ENCODE results near the gene TCEA3. TPM values are rescaled to one million over a fixed set of nuclear protein-coding genes. Genes with fewer than 3 reads are reported as not detected.
A peak's percentile ranks its signal among the peaks of the same experiment; 100 is the strongest.

Gene TCEA3
- total and polyA plus RNA-seq, 4 experiments from 2014 or later, result 22.7 to 30.8 (median 28.3) TPM

DNA sequence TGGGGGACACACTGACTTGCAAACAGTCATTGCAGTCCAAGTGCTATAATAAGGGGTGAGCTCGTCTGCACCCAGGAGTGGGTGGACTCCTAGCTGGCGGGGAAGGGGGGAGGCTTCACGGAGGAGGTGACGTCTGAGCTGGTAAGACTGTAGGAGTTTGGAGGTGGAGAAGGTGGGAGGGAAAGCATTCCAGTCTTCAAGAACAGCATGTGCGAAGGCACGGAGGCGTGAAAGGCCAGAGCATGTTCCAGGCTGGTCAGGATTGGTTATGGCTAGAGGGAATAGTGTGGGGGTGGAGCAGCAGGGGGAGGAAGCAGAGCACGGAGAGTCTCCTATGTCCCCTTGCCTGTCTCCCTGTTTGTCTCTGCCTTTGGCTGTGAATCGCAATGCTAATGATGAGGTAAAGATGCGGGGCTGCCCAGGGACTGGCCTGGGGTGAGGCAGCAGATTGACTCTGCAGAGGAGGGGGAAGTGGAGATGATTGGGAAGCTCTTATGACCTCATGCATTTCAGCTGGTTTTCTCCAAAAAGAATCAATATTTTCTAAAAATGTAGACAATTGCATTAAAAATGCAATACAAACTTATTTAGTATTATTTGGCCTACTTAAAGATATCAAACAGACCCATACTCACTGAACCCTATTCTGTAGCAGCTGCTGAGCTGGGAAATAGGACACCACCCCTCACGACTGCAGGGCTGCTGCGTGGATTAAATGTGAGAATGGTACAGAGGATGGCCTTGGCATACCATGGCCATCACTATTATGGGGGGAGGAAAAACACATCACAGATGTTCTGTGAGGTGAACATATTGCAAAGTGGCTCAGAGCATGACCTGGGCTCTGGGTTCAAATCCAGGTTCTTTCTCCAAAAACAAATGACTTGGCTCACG, 52.3 kb downstream of the TCEA3 start:
- CTCF ChIA-PET (ENCODE audit: partially characterized antibody), result interaction anchor here (0.5 kb wide), 1 partner anchor 44 kb away, joined by 3 read pairs; no protein-coding TSS in a partner anchor
- Mint-ChIP-seq H3K36me3 (peaks cover 0 to 16% of the 10 kb centered on the region in 2 donors), H3K9me3 (no peaks in the 10 kb centered on the region), H3K4me1 (peaks cover 7 to 31% (median 15%) of the 10 kb centered on the region in 4 donors), H3K4me3 (no peak overlapping the region), H3K27me3 (no peaks in the 10 kb centered on the region), H3K27ac (peak overlapping the region in 2 of 7 donors; percentile 37 to 78)
- POLR2A ChIA-PET (ENCODE audit: partially characterized antibody), result interaction anchor here (1.5 kb wide), 1 partner anchor 11 kb away, joined by 4 read pairs; no protein-coding TSS in a partner anchor
- H3K9me3 ChIP-seq (ENCODE audit: control insufficient read depth in 1 of 2, low read length in 2 of 2), result no peaks in the 10 kb centered on the region
- intact Hi-C loops (cut with micrococcal nuclease), result no loop called here
- H3K36me3 ChIP-seq (ENCODE audit: insufficient read depth, low read length), result no peaks in the 10 kb centered on the region
- H3K27me3 ChIP-seq (ENCODE audit: insufficient read depth, low read length), result no peaks in the 10 kb centered on the region
- peaks cover 17% of the 10 kb centered on the region for H3K4me1 ChIP-seq (ENCODE audit: insufficient read depth, low read length)
- no peak for DNase-seq
- no peak overlapping the region for H3K4me3 ChIP-seq (ENCODE audit: low read length in 2 of 2)
- no peak overlapping the region for H3K27ac ChIP-seq (ENCODE audit: low read depth, low read length)

DNA sequence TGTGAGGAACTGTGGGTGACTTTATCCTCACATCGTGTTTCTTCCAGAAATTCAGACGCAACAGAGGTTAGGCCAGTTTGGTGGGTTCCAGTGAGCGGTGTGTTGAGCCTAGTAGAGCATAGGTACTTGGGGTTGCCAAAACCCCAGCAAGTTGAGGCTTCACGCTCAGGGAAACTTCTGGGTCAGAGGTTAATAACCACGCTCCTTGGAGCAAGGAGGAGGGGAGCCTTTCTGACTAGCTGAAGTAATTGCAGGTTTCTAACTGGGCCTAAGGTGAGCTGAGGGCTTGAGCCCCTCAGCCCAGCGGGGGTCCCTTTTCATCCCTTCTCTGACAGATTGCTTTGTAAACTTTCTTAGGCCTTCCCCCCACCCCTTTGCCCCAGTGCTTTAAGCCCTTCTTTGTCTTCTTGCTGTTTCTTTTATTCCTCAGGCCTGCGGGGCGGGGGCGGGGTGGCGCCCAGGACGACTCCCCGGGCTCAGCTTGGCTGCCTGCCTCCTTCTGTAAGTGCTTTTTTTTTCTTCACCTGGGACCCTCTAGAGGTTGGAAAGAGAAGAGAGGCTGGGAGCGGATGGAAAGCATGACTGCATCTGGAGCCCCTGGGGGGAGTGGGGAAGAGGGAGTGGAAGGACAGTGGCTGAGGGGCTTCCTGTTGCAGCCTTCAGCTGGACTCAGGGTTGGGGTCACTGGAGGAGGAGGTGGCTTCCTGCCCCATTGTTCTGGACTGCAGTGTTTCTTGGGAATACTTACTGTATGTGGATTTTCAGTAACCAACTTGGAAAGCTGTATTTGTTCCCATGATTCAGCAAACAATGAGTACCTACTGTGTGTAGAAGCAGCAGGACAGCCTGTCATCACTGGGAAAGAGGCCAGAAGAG, 53.6 kb downstream of the TCEA3 start:
- Histone ChIP-seq H3K27ac (ENCODE audit: low read depth, low read length) (no peak overlapping the region), H3K27me3 (ENCODE audit: insufficient read depth, low read length) (no peaks in the 10 kb centered on the region), H3K4me1 (ENCODE audit: insufficient read depth, low read length) (peaks cover 22% of the 10 kb centered on the region), H3K36me3 (ENCODE audit: insufficient read depth, low read length) (no peaks in the 10 kb centered on the region), H3K9me3 (ENCODE audit: control insufficient read depth in 1 of 2, low read length in 2 of 2) (no peaks in the 10 kb centered on the region), H3K4me3 (ENCODE audit: low read length in 2 of 2) (no peak overlapping the region)
- ChIA-PET POLR2A (ENCODE audit: partially characterized antibody) (interaction anchor here (1.1 to 1.5 kb wide), 2 partner anchors 9 to 27 kb away, joined by 3 to 4 read pairs; partner anchors contain the start of gene HNRNPR), CTCF (ENCODE audit: partially characterized antibody) (no interaction called here)
- intact Hi-C loops (cut with micrococcal nuclease), result no loop called here
- H3K27me3 Mint-ChIP-seq, result no peaks in the 10 kb centered on the region
- H3K36me3 Mint-ChIP-seq, result peaks cover 9 to 24% of the 10 kb centered on the region in 2 donors
- peak overlapping the region in 1 of 8 donors; percentile 99 for H3K4me3 Mint-ChIP-seq
- H3K9me3 Mint-ChIP-seq, result peaks cover 0 to 3% (median 0%) of the 10 kb centered on the region in 8 donors
- DNase-seq, result no peak
- H3K27ac Mint-ChIP-seq, result peak overlapping the region in 1 of 7 donors; percentile 95
- peaks cover 16 to 44% (median 27%) of the 10 kb centered on the region in 4 donors for H3K4me1 Mint-ChIP-seq

DNA sequence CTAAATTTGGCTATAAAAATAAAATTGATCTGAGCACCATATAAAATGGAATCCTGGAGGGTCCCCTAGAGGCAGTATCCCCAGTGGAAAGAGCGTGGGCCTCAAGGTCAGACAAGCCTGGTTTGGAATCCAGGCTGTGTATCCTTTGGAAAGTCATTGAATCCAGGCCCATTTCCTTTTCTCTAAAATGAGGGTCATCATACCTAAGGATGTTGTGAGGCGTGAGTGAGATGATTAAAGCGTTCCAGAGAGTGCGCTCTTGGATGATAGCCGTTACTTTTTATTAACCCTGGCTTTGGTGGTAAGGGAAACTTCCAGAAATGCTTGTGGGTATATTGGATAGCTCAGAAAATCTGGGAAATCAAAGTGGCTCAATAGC, 54.2 kb downstream of the TCEA3 start:
- CTCF ChIA-PET (ENCODE audit: partially characterized antibody), result no interaction called here
- Mint-ChIP-seq H3K4me3 (peak overlapping the region in 7 of 8 donors; percentile 52 to 99 (median 99)), H3K4me1 (peaks cover 17 to 46% (median 28%) of the 10 kb centered on the region in 4 donors), H3K27ac (peak overlapping the region in 2 of 7 donors; percentile 46 to 95), H3K36me3 (peaks cover 13 to 28% of the 10 kb centered on the region in 2 donors), H3K27me3 (no peaks in the 10 kb centered on the region), H3K9me3 (peaks cover 0 to 3% (median 0%) of the 10 kb centered on the region in 8 donors)
- Histone ChIP-seq H3K27me3 (ENCODE audit: insufficient read depth, low read length) (no peaks in the 10 kb centered on the region), H3K27ac (ENCODE audit: low read depth, low read length) (no peak overlapping the region), H3K4me1 (ENCODE audit: insufficient read depth, low read length) (peaks cover 22% of the 10 kb centered on the region), H3K4me3 (ENCODE audit: low read length in 2 of 2) (no peak overlapping the region), H3K9me3 (ENCODE audit: control insufficient read depth in 1 of 2, low read length in 2 of 2) (no peaks in the 10 kb centered on the region), H3K36me3 (ENCODE audit: insufficient read depth, low read length) (no peaks in the 10 kb centered on the region)
- DNase-seq, result no peak
- POLR2A ChIA-PET (ENCODE audit: partially characterized antibody), result interaction anchor here (1.1 to 1.5 kb wide), 2 partner anchors 9 to 26 kb away, joined by 3 to 4 read pairs; partner anchors contain the start of gene HNRNPR
- intact Hi-C loops (cut with micrococcal nuclease), result no loop called here

DNA sequence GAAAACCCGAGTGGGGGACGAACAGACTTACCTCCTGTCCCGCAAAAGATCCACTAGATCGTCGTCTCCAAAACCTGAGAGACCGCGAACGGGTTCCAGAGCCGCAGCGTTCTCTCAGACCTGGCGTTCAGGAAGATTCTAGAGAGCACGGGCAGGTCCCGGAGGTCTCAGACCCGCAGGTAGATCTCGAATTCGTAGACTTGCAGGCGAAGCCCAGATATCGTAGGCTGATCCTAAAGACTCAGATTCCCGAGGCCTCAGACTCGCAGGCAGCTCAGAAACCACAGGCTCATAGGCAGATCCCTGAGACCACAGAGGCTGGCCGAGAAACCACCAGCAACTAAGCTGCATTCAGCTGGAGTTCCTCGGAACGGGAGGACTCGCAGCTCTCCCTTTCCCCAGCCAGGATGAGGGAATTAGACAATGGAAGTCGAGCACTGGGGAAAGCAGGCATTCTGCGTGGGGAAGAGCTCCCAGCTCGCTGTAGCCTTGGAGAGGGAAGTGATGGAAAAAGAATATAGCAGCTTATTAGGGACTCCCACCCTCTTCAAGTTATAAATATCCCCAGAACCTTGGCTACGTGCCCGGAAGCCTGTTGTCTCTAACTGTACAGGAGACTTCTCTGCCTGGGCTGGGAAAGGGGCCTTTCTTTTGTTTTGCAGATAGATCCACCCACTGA, 55.1 kb downstream of the TCEA3 start, which contains the start of gene ZNF436:
Gene ZNF436 (minus strand): TSS at position 502 of the 679 bp plus-strand sequence. CDS start 1,831 bp downstream, outside the sequence.
- H3K9me3 Mint-ChIP-seq, result peaks cover 0 to 4% (median under 1%) of the 10 kb centered on the region in 8 donors
- H3K27me3 Mint-ChIP-seq, result no peaks in the 10 kb centered on the region
- Histone ChIP-seq H3K27me3 (ENCODE audit: insufficient read depth, low read length) (no peaks in the 10 kb centered on the region), H3K36me3 (ENCODE audit: insufficient read depth, low read length) (no peaks in the 10 kb centered on the region), H3K9me3 (ENCODE audit: control insufficient read depth in 1 of 2, low read length in 2 of 2) (no peaks in the 10 kb centered on the region), H3K4me1 (ENCODE audit: insufficient read depth, low read length) (peaks cover 22% of the 10 kb centered on the region), H3K27ac (ENCODE audit: low read depth, low read length) (peak within 1 kb of the TSS; percentile 89), H3K4me3 (ENCODE audit: low read length in 2 of 2) (peak within 1 kb of the TSS; percentile 98 to 100)
- H3K36me3 Mint-ChIP-seq, result peaks cover 17 to 32% of the 10 kb centered on the region in 2 donors
- H3K4me3 Mint-ChIP-seq, result peak within 1 kb of the TSS; percentile 96 to 99 (median 99)
- H3K27ac Mint-ChIP-seq, result peak within 1 kb of the TSS; percentile 95 to 100 (median 98)
- POLR2A ChIA-PET (ENCODE audit: partially characterized antibody), result interaction anchor here (5.4 kb wide), 1 partner anchor 24 kb away, joined by 112 read pairs; the partner anchor contains the start of gene HNRNPR
- peaks cover 17 to 46% (median 28%) of the 10 kb centered on the region in 4 donors for H3K4me1 Mint-ChIP-seq
- CTCF ChIA-PET (ENCODE audit: partially characterized antibody), result no interaction called here
- intact Hi-C loops (cut with micrococcal nuclease), result loop anchor here (5.0 to 10.0 kb wide), 2 partner anchors 325 to 1273 kb away; partner anchors contain the start of genes RPL11 and SRRM1
- peak; percentile 19 to 65 (median 26) for DNase-seq

DNA sequence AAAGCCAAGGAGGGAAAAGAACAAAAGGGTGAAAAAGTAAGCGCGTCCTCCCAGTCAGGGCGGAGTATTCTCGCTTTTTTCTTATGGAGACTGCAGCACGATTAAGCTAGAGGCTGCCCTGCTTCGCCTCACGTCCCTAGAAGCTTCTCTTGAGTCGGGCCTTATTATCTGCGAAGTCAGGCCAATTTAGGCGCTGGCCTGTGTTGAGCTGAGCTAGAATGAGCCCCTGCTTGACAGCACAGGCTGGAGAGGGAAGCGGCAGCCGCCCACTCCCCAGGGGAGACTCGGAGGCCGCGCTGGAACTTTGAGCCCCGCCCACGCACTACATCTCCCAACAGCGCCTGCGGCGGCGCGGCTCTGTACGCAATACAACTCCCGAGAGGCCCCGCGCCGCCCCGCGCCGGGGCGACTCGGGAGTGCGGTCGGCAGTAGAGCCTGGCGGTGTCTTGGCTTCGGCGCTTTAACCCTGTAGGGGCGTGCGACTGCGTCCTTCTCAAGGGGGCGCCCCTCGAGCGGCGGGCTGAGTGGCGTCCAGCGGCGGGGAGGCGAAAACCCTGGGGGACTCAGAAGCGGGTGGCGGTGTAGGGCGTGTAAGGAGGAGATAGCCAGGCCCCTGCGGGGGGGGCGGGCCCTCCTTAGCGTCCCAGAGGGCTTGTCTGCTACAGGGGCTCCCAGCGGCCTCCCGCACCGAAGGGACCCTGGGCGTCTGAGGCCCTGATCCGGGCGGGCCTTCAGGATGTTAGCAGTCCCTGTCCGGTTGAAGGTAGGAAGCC, 55.8 kb downstream of the TCEA3 start:
- CTCF ChIA-PET (ENCODE audit: partially characterized antibody), result interaction anchor here (0.7 to 1.7 kb wide), 6 partner anchors 14 to 202 kb away, joined by 3 to 11 read pairs (median 3); partner anchors contain the start of gene HNRNPR
- Mint-ChIP-seq H3K9me3 (peaks cover 0 to 10% (median under 1%) of the 10 kb centered on the region in 8 donors), H3K36me3 (peaks cover 19 to 34% of the 10 kb centered on the region in 2 donors), H3K27ac (peak overlapping the region; percentile 95 to 100 (median 98)), H3K4me1 (peaks cover 17 to 46% (median 28%) of the 10 kb centered on the region in 4 donors), H3K4me3 (peak overlapping the region; percentile 96 to 99 (median 99)), H3K27me3 (no peaks in the 10 kb centered on the region)
- Histone ChIP-seq H3K9me3 (ENCODE audit: control insufficient read depth in 1 of 2, low read length in 2 of 2) (no peaks in the 10 kb centered on the region), H3K27ac (ENCODE audit: low read depth, low read length) (peak overlapping the region; percentile 89), H3K4me3 (ENCODE audit: low read length in 2 of 2) (peak overlapping the region; percentile 98 to 100), H3K36me3 (ENCODE audit: insufficient read depth, low read length) (no peaks in the 10 kb centered on the region), H3K4me1 (ENCODE audit: insufficient read depth, low read length) (peaks cover 22% of the 10 kb centered on the region), H3K27me3 (ENCODE audit: insufficient read depth, low read length) (no peaks in the 10 kb centered on the region)
- peak; percentile 84 to 86 (median 85) for DNase-seq
- POLR2A ChIA-PET (ENCODE audit: partially characterized antibody), result interaction anchor here (0.6 to 5.4 kb wide), 15 partner anchors 12 to 1596 kb away, joined by 3 to 112 read pairs (median 6); partner anchors contain the start of genes ASAP3, HNRNPR, LUZP1 and RPL11
- intact Hi-C loops (cut with micrococcal nuclease), result loop anchor here (1.0 to 10.0 kb wide), 5 partner anchors 24 to 1274 kb away; partner anchors contain the start of genes ASAP3, HNRNPR, RPL11 and SRRM1
